Measurements from ENCODE around the gene MERTK. TPM values are rescaled to one million over a fixed set of nuclear protein-coding genes. Genes with fewer than 3 reads are reported as not detected.

MERTK gene
- total and polyA plus RNA-seq, 2 of the 13 experiments (the other 11 are each of a cell fraction or from before 2014, with no cell fraction given): 37.3 to 44.7 TPM

- TF ChIP-seq, protein P1, sequence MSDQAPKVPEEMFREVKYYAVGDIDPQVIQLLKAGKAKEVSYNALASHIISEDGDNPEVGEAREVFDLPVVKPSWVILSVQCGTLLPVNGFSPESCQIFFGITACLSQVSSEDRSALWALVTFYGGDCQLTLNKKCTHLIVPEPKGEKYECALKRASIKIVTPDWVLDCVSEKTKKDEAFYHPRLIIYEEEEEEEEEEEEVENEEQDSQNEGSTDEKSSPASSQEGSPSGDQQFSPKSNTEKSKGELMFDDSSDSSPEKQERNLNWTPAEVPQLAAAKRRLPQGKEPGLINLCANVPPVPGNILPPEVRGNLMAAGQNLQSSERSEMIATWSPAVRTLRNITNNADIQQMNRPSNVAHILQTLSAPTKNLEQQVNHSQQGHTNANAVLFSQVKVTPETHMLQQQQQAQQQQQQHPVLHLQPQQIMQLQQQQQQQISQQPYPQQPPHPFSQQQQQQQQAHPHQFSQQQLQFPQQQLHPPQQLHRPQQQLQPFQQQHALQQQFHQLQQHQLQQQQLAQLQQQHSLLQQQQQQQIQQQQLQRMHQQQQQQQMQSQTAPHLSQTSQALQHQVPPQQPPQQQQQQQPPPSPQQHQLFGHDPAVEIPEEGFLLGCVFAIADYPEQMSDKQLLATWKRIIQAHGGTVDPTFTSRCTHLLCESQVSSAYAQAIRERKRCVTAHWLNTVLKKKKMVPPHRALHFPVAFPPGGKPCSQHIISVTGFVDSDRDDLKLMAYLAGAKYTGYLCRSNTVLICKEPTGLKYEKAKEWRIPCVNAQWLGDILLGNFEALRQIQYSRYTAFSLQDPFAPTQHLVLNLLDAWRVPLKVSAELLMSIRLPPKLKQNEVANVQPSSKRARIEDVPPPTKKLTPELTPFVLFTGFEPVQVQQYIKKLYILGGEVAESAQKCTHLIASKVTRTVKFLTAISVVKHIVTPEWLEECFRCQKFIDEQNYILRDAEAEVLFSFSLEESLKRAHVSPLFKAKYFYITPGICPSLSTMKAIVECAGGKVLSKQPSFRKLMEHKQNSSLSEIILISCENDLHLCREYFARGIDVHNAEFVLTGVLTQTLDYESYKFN (CRISPR knock-in tag; conservative IDR thresholded peaks at IDR 0.05): peak; percentile 78
- TF ChIP-seq, protein P2, sequence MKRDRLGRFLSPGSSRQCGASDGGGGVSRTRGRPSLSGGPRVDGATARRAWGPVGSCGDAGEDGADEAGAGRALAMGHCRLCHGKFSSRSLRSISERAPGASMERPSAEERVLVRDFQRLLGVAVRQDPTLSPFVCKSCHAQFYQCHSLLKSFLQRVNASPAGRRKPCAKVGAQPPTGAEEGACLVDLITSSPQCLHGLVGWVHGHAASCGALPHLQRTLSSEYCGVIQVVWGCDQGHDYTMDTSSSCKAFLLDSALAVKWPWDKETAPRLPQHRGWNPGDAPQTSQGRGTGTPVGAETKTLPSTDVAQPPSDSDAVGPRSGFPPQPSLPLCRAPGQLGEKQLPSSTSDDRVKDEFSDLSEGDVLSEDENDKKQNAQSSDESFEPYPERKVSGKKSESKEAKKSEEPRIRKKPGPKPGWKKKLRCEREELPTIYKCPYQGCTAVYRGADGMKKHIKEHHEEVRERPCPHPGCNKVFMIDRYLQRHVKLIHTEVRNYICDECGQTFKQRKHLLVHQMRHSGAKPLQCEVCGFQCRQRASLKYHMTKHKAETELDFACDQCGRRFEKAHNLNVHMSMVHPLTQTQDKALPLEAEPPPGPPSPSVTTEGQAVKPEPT (CRISPR knock-in tag; IDR thresholded peaks at IDR 0.05; ENCODE audit: low read depth): 0 out of 2 replicates have a peak, but pooled peaks have one; percentile 55
- TF ChIP-seq ZNF446 (CRISPR knock-in tag; IDR thresholded peaks at IDR 0.05): peak; percentile 32; the same call in 1 of the 2 replicates
- TF ChIP-seq, protein P3, sequence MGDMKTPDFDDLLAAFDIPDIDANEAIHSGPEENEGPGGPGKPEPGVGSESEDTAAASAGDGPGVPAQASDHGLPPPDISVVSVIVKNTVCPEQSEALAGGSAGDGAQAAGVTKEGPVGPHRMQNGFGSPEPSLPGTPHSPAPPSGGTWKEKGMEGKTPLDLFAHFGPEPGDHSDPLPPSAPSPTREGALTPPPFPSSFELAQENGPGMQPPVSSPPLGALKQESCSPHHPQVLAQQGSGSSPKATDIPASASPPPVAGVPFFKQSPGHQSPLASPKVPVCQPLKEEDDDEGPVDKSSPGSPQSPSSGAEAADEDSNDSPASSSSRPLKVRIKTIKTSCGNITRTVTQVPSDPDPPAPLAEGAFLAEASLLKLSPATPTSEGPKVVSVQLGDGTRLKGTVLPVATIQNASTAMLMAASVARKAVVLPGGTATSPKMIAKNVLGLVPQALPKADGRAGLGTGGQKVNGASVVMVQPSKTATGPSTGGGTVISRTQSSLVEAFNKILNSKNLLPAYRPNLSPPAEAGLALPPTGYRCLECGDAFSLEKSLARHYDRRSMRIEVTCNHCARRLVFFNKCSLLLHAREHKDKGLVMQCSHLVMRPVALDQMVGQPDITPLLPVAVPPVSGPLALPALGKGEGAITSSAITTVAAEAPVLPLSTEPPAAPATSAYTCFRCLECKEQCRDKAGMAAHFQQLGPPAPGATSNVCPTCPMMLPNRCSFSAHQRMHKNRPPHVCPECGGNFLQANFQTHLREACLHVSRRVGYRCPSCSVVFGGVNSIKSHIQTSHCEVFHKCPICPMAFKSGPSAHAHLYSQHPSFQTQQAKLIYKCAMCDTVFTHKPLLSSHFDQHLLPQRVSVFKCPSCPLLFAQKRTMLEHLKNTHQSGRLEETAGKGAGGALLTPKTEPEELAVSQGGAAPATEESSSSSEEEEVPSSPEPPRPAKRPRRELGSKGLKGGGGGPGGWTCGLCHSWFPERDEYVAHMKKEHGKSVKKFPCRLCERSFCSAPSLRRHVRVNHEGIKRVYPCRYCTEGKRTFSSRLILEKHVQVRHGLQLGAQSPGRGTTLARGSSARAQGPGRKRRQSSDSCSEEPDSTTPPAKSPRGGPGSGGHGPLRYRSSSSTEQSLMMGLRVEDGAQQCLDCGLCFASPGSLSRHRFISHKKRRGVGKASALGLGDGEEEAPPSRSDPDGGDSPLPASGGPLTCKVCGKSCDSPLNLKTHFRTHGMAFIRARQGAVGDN (CRISPR knock-in tag; IDR thresholded peaks at IDR 0.05): peak; percentile 39
- TF ChIP-seq HES4 (CRISPR knock-in tag; IDR thresholded peaks at IDR 0.05; ENCODE audit: borderline replicate concordance): 0 out of 2 replicates have a peak, but pooled peaks have one; percentile 51
- 0 out of 2 replicates have a peak, but pooled peaks have one; percentile 10 for TF ChIP-seq FOXO4 (CRISPR knock-in tag; conservative IDR thresholded peaks at IDR 0.05)
- TF ChIP-seq NR3C1 (CRISPR knock-in tag; IDR thresholded peaks at IDR 0.05): no peak
- TF ChIP-seq ZNF546 (CRISPR knock-in tag; conservative IDR thresholded peaks at IDR 0.05): no peak
- peak; percentile 58; the same call in 1 of the 2 replicates for TF ChIP-seq SMYD3 (CRISPR knock-in tag; IDR thresholded peaks at IDR 0.05)
- TF ChIP-seq KAT8 (CRISPR knock-in tag; IDR thresholded peaks at IDR 0.05): 0 out of 2 replicates have a peak, but pooled peaks have one; percentile 7
- TF ChIP-seq NFKB2 (CRISPR knock-in tag; IDR thresholded peaks at IDR 0.05; ENCODE audit: borderline replicate concordance): no peak
Measured at GRCh38 chr2:111945444-111946293, 47.3 kb downstream of the MERTK start (continued).
